ENCODE data around the gene PLPPR2.
A peak's percentile ranks its signal among the peaks of the same experiment; 100 is the strongest.
"Not testable (repeated sequence)": the region's sequence is repeated elsewhere in the genome, so short reads cannot be mapped to it uniquely, and the experiment has no call there.

Gene PLPPR2

DNA sequence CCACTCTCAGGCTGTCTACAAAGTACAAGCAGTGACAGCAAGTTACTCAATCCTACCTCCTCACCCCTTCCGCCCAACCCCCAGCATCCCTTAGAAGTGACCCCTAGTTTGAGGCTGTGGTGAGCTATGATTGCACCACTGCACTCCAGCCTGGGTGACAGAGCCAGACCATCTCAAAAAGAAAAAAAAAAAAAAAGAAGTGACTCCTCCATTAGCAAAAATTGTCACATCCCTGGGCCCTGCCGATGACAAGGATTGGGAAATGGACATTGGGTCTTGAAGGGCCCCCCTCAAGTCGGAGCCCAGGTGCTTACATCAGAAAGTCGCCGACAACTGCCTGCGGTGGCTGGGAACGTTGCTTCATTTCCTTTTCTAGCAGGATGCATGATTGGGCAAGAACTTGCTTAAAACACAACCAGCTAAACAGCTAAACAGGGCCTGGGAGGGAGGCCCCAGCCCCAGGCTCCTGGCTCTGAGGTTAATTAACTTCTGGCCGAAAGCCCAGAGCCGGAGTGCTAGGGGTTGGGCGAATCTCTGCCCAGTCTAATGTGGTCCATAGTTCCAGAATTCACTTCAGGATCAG is 31.1 kb upstream of the PLPPR2 start:
- no peak overlapping the region; the same call in 1 of the 2 replicates for H3K4me3 ChIP-seq (ENCODE audit: low read depth, low read length)
- TF ChIP-seq, protein P1, sequence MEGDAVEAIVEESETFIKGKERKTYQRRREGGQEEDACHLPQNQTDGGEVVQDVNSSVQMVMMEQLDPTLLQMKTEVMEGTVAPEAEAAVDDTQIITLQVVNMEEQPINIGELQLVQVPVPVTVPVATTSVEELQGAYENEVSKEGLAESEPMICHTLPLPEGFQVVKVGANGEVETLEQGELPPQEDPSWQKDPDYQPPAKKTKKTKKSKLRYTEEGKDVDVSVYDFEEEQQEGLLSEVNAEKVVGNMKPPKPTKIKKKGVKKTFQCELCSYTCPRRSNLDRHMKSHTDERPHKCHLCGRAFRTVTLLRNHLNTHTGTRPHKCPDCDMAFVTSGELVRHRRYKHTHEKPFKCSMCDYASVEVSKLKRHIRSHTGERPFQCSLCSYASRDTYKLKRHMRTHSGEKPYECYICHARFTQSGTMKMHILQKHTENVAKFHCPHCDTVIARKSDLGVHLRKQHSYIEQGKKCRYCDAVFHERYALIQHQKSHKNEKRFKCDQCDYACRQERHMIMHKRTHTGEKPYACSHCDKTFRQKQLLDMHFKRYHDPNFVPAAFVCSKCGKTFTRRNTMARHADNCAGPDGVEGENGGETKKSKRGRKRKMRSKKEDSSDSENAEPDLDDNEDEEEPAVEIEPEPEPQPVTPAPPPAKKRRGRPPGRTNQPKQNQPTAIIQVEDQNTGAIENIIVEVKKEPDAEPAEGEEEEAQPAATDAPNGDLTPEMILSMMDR (IDR thresholded peaks at IDR 0.05; ENCODE audit: insufficient read depth, low read depth, low read length, missing control alignments): no peak
- peak; percentile 90 for DNase-seq (ENCODE audit: low read depth)

DNA sequence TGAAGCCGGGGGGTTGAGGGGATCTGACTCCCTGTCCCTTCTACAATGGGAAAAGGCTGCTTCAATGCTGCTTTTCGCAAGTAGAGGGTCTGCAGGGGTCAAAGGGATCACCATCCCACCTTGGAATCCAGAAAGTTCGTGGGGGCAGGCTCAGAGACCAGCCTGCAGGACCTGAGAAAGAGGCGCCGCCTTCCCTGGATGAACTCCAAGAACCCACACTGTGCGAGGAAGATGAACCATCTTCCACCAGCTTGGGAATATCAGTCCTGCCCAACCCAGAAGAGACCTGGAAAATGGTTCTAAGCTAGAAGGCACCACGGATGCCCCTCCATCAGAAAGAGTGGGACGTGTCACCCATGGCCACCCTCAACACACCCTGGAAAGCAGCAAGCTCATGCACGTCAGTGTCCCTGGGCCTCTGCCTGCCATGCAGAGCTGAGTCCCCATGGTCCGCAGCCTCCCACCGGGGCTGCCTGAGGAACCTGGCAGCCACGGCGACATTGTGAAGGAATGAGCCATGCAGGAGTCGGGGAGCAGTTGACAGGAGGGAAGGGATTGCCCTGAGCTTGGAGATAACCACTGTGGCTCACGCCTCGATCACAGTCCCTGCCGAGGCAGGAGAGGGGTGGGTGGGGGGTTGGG is 30.4 kb upstream of the PLPPR2 start:
- DNase-seq (ENCODE audit: low read depth): no peak
- TF ChIP-seq, protein P1 (IDR thresholded peaks at IDR 0.05; ENCODE audit: insufficient read depth, low read depth, low read length, missing control alignments): no peak
- H3K4me3 ChIP-seq (ENCODE audit: low read depth, low read length): no peak overlapping the region

DNA sequence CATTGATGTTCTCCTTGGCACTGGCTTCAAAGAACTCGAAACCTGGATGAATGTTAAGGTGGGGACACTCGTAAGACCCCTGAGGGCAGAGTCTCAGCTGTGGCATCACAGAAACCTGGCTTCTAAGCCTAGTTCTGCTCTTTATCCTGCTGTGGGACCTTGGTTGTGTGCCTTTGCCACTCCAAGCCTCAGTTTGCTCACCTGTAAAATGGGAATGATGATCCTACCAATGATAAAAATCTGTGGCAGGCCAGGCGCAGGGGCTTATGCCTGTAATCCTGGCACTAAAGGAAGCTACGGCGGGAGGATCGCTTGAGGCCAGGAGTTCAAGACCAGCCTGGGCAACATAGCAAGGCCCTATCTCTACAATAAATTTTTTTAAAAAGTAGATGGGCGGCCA is 29.7 kb upstream of the PLPPR2 start:
- H3K4me3 ChIP-seq (ENCODE audit: low read depth, low read length): no peak overlapping the region
- TF ChIP-seq, protein P1 (IDR thresholded peaks at IDR 0.05; ENCODE audit: insufficient read depth, low read depth, low read length, missing control alignments): no peak
- no peak for DNase-seq (ENCODE audit: low read depth)

DNA sequence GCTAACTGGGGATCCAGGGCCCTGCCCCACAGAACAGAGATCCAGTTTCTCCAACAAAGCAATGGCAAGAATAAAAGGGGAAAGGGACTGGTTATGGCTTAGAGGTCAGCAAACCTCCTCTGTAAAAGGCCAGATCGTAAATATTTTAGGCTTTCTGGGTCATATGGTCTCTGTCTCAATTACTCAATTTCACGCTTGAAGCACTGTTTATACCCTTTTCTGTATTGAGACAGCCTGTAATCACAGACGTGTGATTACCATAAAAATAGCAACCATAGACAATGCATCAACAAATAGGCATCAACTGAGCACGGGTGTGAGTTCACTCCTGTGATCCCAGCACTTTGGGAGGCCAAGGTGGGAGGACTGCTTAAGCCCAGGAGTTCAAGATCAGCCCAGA is 25.1 kb upstream of the PLPPR2 start:
- no peak overlapping the region for H3K4me3 ChIP-seq (ENCODE audit: low read depth, low read length)
- TF ChIP-seq, protein P1 (IDR thresholded peaks at IDR 0.05; ENCODE audit: insufficient read depth, low read depth, low read length, missing control alignments): no peak
- DNase-seq (ENCODE audit: low read depth): no peak

DNA sequence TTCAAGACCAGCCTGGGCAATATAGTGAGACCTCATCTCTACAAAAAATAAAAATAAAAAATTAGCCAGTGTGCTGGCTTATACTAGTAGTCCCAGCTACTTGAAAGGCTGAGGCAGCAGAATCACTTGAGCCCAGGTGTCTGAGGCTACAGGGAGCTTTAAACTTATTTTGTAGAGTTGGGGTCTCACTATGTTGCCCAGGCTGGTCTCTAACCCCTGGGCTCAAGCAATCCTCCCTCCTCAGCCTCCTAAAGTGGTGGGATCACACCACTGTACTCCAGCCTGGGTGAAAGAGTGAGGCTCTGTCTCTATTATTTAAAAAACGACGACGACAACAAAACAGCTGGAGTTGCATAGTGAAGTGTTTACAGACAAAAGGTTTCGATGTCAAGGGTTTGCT is 23.7 kb upstream of the PLPPR2 start:
- DNase-seq (ENCODE audit: low read depth): no peak
- no peak overlapping the region for H3K4me3 ChIP-seq (ENCODE audit: low read depth, low read length)
- TF ChIP-seq, protein P1 (IDR thresholded peaks at IDR 0.05; ENCODE audit: insufficient read depth, low read depth, low read length, missing control alignments): no peak

DNA sequence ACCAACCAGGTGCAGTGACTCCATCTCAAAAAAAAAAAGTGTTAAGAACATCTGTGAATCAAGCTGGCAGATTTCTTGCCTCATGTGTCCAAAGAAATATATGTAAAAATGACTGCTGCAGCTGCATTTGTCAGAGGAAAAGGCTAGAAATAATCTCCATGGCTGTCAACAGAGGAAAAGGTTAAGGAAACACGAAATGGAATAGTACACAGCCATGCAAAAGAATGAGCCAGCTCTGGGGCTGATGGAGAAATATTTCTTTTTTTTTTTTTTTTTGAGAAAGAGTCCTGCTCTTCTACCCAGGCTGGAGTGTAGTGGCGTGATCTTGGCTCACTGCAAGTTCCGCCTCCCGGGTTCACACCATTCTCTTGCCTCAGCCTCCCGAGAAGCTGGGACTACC is 22.4 kb upstream of the PLPPR2 start:
- no peak for DNase-seq (ENCODE audit: low read depth)
- no peak overlapping the region for H3K4me3 ChIP-seq (ENCODE audit: low read depth, low read length)
- TF ChIP-seq, protein P1 (IDR thresholded peaks at IDR 0.05; ENCODE audit: insufficient read depth, low read depth, low read length, missing control alignments): no peak

DNA sequence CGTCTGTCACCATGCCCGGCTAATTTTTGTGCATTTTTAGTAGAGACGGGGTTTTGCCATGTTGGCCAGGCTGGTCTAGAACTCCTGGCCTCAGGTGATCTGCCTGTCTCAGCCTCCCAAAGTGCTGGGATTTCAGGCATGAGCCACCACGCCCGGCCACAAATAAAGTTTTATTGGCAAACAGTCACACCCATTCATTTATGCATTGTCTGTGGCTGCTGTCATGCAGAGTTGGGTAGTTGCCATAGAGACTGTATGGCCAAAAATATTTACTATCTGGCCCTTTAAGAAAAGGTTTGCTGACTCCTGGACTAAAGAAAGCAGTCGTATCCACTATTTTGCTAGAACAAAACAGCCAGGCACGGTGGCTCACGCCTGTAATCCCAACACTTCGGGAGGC is 21.4 kb upstream of the PLPPR2 start:
- not testable (repeated sequence) for H3K4me3 ChIP-seq (ENCODE audit: low read depth, low read length); DNase-seq (ENCODE audit: low read depth)
